Mucosa of rectum (tissue), 2 donors: Measurements from ENCODE around the gene DENND4A.
"Not testable (repeated sequence)": the region's sequence is repeated elsewhere in the genome, so short reads cannot be mapped to it uniquely, and the experiment has no call there.

ENCODE experiments used
- H3K27ac ChIP-seq, 2 donors: one replicate each; pipeline ENCODE4 v1.7.0; 2013; ENCODE audit warnings: inconsistent platforms in 2 of 2, low read depth in 2 of 2, low read length in 2 of 2
- H3K27me3 ChIP-seq, 2 donors: one replicate each; pipeline ENCODE4 v1.7.0; 2013; ENCODE audit warnings: low read length in 2 of 2; ENCODE audit not compliant: control insufficient read depth in 2 of 2, insufficient read depth in 2 of 2
- H3K36me3 ChIP-seq, 2 donors: one replicate each; pipeline ENCODE4 v1.7.0; 2013; ENCODE audit warnings: low read length in 2 of 2; ENCODE audit not compliant: control insufficient read depth in 2 of 2, insufficient read depth in 2 of 2
- H3K4me1 ChIP-seq, 2 donors: one replicate each; pipeline ENCODE4 v1.7.0; 2013; ENCODE audit warnings: low read length in 2 of 2, mild to moderate bottlenecking in 1 of 2; ENCODE audit not compliant: control insufficient read depth in 2 of 2, insufficient read depth in 2 of 2
- H3K4me3 ChIP-seq, 2 donors: one replicate each; pipeline ENCODE4 v1.7.0; 2013; ENCODE audit warnings: low read length in 2 of 2
- H3K9ac ChIP-seq, 2 donors: one replicate each; pipeline ENCODE4 v1.7.0; 2013; ENCODE audit warnings: low read length in 2 of 2, low read depth in 1 of 2, mild to moderate bottlenecking in 1 of 2
- H3K9me3 ChIP-seq, 2 donors: one replicate each; pipeline ENCODE4 v1.7.0; 2013; ENCODE audit warnings: low read length in 2 of 2; ENCODE audit not compliant: control insufficient read depth in 2 of 2
- donor health status: healthy.
- donor health status: Normal muscosa, but diverticular disease.

DENND4A gene

DNA sequence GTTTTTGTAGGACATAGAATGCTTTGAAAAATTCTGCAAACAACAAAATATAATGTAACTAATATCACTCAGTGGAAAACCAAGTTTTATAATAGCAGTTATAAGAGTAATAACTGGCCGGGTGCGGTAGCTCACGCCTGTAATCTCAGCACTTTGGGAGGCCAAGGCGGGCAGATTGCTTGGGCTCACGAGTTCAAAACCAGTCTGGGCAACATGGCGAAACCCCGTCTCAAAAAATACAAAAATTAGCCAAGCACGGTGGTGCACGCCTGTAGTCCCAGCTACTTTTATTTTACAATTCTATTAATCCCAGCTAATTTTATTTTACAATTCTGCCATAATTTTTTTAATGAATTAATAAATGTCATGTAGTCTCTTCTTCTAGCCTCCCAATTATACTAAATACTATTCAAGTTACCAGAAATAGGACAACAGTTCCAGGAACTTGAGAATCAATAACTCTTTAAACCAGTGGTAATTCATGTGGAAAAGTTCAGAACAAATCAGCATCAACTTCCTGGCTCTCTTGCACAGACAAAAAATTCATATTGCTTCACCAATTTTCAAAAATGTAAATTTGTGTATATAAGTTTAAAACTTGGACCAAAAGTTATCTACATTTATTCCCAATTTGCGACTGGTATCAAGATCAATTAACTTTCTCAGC is 2.2 kb downstream of the DENND4A start:
- Histone ChIP-seq H3K9ac (no peak overlapping the region), H3K27ac (no peak overlapping the region), H3K27me3 (no peaks in the 10 kb centered on the region), H3K4me1 (peaks cover 0 to 13% of the 10 kb centered on the region in 2 donors), H3K4me3 (peak overlapping the region in 1 of 2 donors; percentile 99), H3K36me3 (no peaks in the 10 kb centered on the region), H3K9me3 (no peaks in the 10 kb centered on the region)

DNA sequence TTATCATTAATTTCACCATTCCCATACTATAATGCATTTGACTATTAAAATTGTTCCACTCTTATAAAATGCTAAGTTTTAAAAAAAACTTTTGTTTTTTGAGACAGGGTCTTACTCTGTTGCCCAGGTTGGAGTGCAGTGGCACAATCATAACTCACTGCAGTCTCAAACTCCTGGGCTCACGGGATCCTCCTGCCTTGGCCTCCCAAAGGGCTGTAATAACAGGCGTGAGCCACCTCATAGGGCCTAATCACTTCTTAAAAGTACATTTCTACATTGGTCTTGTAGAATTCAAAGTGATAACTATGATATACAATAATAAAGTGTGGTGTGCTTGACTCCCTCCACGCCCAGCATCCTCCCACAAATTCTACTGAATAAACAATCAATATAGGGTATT is 3.0 kb downstream of the DENND4A start:
- Histone ChIP-seq H3K27me3 (no peaks in the 10 kb centered on the region), H3K36me3 (no peaks in the 10 kb centered on the region), H3K9ac (no peak overlapping the region), H3K4me3 (no peak overlapping the region), H3K9me3 (no peaks in the 10 kb centered on the region), H3K4me1 (peaks cover 2 to 13% of the 10 kb centered on the region in 2 donors), H3K27ac (no peak overlapping the region)

DNA sequence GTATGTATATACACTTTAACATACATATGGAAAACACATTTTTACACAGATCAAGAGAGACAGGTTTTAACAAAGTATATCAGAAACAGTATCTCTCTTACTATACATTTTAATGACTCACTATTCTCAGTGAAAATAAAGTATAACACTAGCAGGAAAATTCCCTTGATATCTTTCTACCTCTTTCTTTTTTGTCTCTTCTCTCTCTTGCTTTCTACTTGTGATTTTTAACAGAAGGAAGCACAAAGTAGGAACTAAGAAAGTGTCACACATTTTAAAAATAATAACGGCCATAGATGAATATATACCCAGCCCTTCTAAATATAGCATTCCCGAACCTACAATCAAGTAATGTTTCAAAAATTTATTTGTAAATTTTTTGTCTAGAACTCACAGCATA is 4.8 kb downstream of the DENND4A start:
- Histone ChIP-seq H3K4me1 (peaks cover 2 to 7% of the 10 kb centered on the region in 2 donors), H3K27me3 (no peaks in the 10 kb centered on the region), H3K9me3 (no peaks in the 10 kb centered on the region), H3K27ac (no peak overlapping the region), H3K4me3 (no peak overlapping the region), H3K36me3 (no peaks in the 10 kb centered on the region), H3K9ac (no peak overlapping the region)

DNA sequence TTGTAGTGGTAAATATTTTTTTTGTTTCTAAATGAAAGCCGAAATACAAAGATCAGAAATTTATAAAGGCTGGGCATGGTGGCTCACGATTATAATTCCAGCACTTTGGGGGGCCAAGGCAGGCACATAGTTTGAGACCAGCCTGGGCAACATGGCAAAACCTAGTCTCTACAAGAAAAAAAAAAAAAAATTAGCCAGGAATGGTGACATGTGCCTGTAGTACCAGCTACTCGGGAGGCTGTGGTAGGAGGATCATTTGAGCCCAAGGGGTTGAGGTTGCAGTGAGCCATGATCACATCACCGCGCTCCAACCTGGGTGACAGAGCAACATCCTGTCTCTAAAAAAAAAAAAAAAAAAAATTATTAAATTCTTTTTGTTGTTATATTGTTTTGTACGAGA is 6.9 kb downstream of the DENND4A start:
- no peak overlapping the region for H3K4me3 ChIP-seq
- H3K36me3 ChIP-seq: no peaks in the 10 kb centered on the region
- H3K4me1 ChIP-seq: peaks cover 0 to 2% of the 10 kb centered on the region in 2 donors
- no peaks in the 10 kb centered on the region for H3K9me3 ChIP-seq
- H3K9ac ChIP-seq: no peak overlapping the region
- H3K27ac ChIP-seq: no peak overlapping the region
- H3K27me3 ChIP-seq: no peaks in the 10 kb centered on the region

DNA sequence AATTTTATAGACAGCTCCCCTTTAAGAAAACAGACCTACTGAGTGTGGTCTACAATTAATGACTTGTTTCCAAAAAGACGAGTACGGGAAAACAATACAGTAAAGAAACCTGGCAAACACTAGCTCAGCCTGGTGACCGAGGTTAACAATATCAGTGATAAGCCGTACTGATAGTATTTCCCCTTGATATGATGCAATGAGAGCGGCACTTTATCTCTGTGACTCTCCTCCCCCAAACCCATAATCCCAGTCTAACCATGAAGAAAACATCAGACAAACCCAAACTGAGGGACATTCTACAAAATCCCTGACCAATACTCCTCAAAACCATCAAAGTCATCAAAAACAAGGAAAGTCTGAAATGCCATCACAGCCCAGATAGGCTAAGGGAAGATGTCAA is 8.2 kb downstream of the DENND4A start:
- Histone ChIP-seq H3K9ac (no peak overlapping the region), H3K4me1 (peaks cover 0 to 2% of the 10 kb centered on the region in 2 donors), H3K27me3 (no peaks in the 10 kb centered on the region), H3K4me3 (no peak overlapping the region), H3K36me3 (no peaks in the 10 kb centered on the region), H3K9me3 (no peaks in the 10 kb centered on the region), H3K27ac (no peak overlapping the region)

DNA sequence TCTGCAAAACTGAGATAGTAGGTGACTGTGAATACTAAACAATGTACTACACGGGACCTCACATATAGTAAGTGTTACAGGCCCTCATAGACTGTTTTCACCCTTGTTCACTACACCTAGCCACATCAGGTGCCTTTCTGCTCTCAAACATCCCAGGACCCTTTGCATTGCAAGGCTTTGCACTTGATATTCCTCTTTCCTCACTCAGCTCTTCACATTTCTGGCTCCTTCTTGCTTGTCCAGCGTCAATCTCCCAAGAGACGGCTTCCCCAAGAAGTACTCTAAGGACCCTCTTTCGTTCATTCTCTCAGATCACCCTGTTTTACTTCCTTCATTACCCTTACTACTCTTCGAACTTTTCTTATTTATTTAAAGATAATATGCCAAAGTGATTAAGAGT is 10.0 kb downstream of the DENND4A start:
- H3K27ac ChIP-seq: no peak overlapping the region
- H3K27me3 ChIP-seq: no peaks in the 10 kb centered on the region
- no peak overlapping the region for H3K9ac ChIP-seq
- H3K4me1 ChIP-seq: peaks cover 0 to 2% of the 10 kb centered on the region in 2 donors
- no peaks in the 10 kb centered on the region for H3K36me3 ChIP-seq
- H3K4me3 ChIP-seq: no peak overlapping the region
- H3K9me3 ChIP-seq: no peaks in the 10 kb centered on the region

DNA sequence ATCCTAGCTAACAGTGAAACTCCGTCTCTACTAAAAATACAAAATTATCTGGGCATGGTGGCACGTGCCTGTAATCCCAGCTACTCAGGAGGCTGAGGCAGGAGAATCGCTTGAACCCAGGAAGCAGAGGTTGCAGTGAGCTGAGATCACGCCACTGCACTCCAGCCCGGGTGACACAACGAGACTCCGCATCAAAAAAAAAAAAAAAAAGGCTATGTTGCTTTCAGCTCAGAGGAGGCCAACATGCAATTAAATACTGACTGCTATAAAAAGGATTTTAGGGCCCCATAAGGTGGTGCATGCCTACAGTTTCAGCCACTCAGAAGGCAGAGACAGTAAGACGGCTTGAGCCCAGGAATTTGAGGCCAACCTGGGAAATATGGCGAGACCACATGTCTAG is 13.4 kb downstream of the DENND4A start:
- H3K4me3 ChIP-seq, H3K4me1 ChIP-seq, H3K27me3 ChIP-seq, H3K9me3 ChIP-seq, H3K36me3 ChIP-seq, H3K9ac ChIP-seq, H3K27ac ChIP-seq: not testable (repeated sequence)

DNA sequence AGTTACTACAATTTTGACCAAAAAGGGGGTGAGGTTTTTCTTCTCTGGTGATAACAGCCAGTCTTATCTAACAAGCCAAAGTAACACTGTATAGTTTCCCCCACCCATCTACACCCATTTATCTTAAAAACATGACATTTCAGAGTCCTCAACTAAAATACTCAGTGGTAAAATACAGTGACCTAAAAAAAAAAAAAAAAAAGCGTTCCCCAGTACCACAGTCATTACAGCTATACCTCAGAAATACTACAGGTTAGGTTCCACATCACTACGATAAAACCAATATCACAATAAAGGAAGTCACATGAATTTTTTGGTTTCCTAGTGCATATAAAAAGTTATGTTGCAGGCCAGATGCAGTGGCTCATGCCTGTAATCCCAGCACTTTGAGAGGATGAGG is 13.8 kb downstream of the DENND4A start:
- no peak overlapping the region for H3K9ac ChIP-seq
- H3K36me3 ChIP-seq: no peaks in the 10 kb centered on the region
- H3K27me3 ChIP-seq: no peaks in the 10 kb centered on the region
- no peak overlapping the region for H3K4me3 ChIP-seq
- no peak overlapping the region for H3K27ac ChIP-seq
- H3K9me3 ChIP-seq: no peaks in the 10 kb centered on the region
- H3K4me1 ChIP-seq: peaks cover 2 to 4% of the 10 kb centered on the region in 2 donors

DNA sequence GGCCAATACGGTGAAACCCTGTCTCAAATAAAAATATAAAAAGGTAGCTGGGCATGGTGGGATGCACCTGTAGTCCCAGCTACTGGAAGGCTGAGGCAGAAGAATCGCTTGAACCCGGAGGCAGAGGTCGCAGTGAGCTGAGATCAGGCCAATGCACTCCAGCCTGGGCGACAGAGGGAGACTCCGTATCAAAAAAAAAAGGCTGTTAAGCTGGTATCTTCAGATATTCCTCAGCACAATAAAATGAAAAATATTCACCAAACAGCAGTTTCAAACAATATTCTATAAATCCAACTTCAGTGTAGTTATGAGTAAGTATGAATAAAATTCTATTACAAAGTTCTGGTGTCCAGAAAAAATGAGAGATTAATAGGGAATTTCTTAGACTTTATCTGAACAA is 14.2 kb downstream of the DENND4A start:
- H3K27ac ChIP-seq: no peak overlapping the region
- no peaks in the 10 kb centered on the region for H3K9me3 ChIP-seq
- no peaks in the 10 kb centered on the region for H3K27me3 ChIP-seq
- H3K4me1 ChIP-seq: peaks cover 2 to 4% of the 10 kb centered on the region in 2 donors
- H3K4me3 ChIP-seq: no peak overlapping the region
- H3K36me3 ChIP-seq: no peaks in the 10 kb centered on the region
- no peak overlapping the region for H3K9ac ChIP-seq

DNA sequence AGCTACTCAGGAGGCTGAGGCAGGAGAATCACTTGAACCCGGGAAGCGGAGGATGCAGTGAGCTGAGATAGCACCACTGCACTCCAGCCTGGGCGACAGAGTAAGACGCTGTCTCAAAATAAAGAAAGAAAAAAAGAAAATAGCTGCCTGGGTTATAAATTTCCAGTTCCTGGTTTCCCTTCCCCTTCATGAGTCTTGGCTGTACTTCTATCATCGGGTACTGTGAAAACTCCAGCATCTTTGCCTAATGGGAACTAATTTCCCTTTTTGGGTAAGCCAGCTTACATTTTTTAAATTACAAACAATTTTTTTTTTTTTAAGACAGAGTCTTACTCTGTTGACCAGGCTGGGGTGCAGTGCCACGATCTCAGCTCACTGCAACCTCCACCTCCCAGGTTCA is 15.0 kb downstream of the DENND4A start:
- Histone ChIP-seq H3K4me1 (peaks cover 2 to 4% of the 10 kb centered on the region in 2 donors), H3K27ac (no peak overlapping the region), H3K36me3 (no peaks in the 10 kb centered on the region), H3K4me3 (no peak overlapping the region), H3K9ac (no peak overlapping the region), H3K27me3 (no peaks in the 10 kb centered on the region), H3K9me3 (no peaks in the 10 kb centered on the region)
